SK-N-SH (cell line): ENCODE results near the gene VPS35. TPM values are rescaled to one million over a fixed set of nuclear protein-coding genes. Genes with fewer than 3 reads are reported as not detected.

Experiments used
- CTCF ChIA-PET: fragments of 300-600, 350-600 bp; formaldehyde crosslinking; extraction: SDS; loops from one replicate; lab custom pipeline; 2021; lab: Yijun Ruan, JAX
- POLR2A ChIA-PET: fragments of 350-600 bp; sonication (Branson Sonifier 250); formaldehyde crosslinking; extraction: SDS; loops from one replicate; lab custom pipeline; 2020; ENCODE audit warnings: antibody characterized with exemption, inconsistent platforms; lab: Yijun Ruan, JAX
- DNase-seq: peaks from one replicate; pipeline ENCODE4 v3.0.0; 2012
- H2AFZ ChIP-seq: fragments of 200-600 bp; sonication (generic); 2 replicates; pipeline ENCODE4 v1.8.1; 2016; ENCODE audit warnings: antibody characterized with exemption, mild to moderate bottlenecking, low read depth
- H3F3A ChIP-seq: fragments of 200-600 bp; sonication (generic); replicated peaks from 2 replicates; pipeline ENCODE3; 2016; ENCODE audit warnings: antibody characterized with exemption, mild to moderate bottlenecking; ENCODE audit not compliant: insufficient read depth
- H3K27ac ChIP-seq, 2 experiments: fragments of 200-500 bp in 1 of 2; fragments of 200-600 bp in 1 of 2; sonication (Bioruptor generic) in 1 of 2; sonication (generic), shearing (Covaris generic) in 1 of 2; 2 replicates each; pipeline versions ENCODE4 v1.5.1 to v1.6.1; 2014 to 2016; ENCODE audit warnings: low read depth in 2 of 2, inconsistent platforms in 1 of 2, low read length in 1 of 2, mild to moderate bottlenecking in 1 of 2, mixed read lengths in 1 of 2
- H3K27me3 ChIP-seq: fragments of 200-600 bp; sonication (generic), shearing (Covaris generic); 2 replicates; pipeline ENCODE4 v1.6.1; 2016; ENCODE audit warnings: mixed run types; ENCODE audit not compliant: insufficient read depth
- H3K36me3 ChIP-seq, 2 experiments: fragments of 200-500 bp in 1 of 2; fragments of 200-600 bp in 1 of 2; sonication (Bioruptor generic) in 1 of 2; sonication (generic) in 1 of 2; replicated peaks in 1 of 2; 2 replicates each; pipeline versions ENCODE3 to v1.5.1; 2014 to 2016; ENCODE audit warnings: low read length in 1 of 2, mild to moderate bottlenecking in 1 of 2; ENCODE audit not compliant: insufficient read depth in 2 of 2, control insufficient read depth in 1 of 2
- H3K4me1 ChIP-seq, 2 experiments: fragments of 200-500 bp in 1 of 2; fragments of 200-600 bp in 1 of 2; sonication (Bioruptor generic) in 1 of 2; sonication (generic), shearing (Covaris generic) in 1 of 2; 2 replicates each; pipeline versions ENCODE4 v1.5.1 to v1.6.1; 2014 to 2016; ENCODE audit warnings: low read depth in 1 of 2, low read length in 1 of 2, mixed run types in 1 of 2; ENCODE audit not compliant: insufficient read depth in 2 of 2, control insufficient read depth in 1 of 2
- H3K4me2 ChIP-seq: fragments of 200-600 bp; sonication (generic), shearing (Covaris generic); 2 replicates; pipeline ENCODE4 v1.6.1; 2017; ENCODE audit warnings: mixed run types
- H3K4me3 ChIP-seq, 2 experiments: fragments of 200-500 bp in 1 of 2; fragments of 200-600 bp in 1 of 2; sonication (Bioruptor generic) in 1 of 2; sonication (generic), shearing (Covaris generic) in 1 of 2; 2 replicates each; pipeline versions ENCODE4 v1.5.1 to v1.8.1; 2014 to 2016; ENCODE audit warnings: low read depth in 2 of 2, inconsistent platforms in 1 of 2, low read length in 1 of 2, mild to moderate bottlenecking in 1 of 2, mixed read lengths in 1 of 2, moderate library complexity in 1 of 2
- H3K79me2 ChIP-seq: fragments of 200-600 bp; sonication (generic); 2 replicates; pipeline ENCODE4 v1.8.1; 2017; ENCODE audit warnings: mild to moderate bottlenecking; ENCODE audit not compliant: insufficient read depth
- H3K9ac ChIP-seq: fragments of 200-600 bp; sonication (generic); 2 replicates; pipeline ENCODE4 v1.6.1; 2017; ENCODE audit warnings: mixed run types
- H3K9me2 ChIP-seq: fragments of 200-600 bp; sonication (generic); 2 replicates; pipeline ENCODE4 v1.6.1; 2017; ENCODE audit warnings: mixed run types
- H3K9me3 ChIP-seq: fragments of 200-600 bp; sonication (generic); 2 replicates; pipeline ENCODE4 v1.6.1; 2017; ENCODE audit warnings: mixed run types, mild to moderate bottlenecking, moderate library complexity
- H4K20me1 ChIP-seq: fragments of 200-600 bp; sonication (generic); 2 replicates; pipeline ENCODE4 v1.6.1; 2017; ENCODE audit warnings: mild to moderate bottlenecking, mixed run types; ENCODE audit not compliant: insufficient read depth
- CHD2 ChIP-seq: fragments of 150-350 bp; IDR thresholded peaks from 2 replicates; pipeline ENCODE4 v1.6.1; 2018; ENCODE audit warnings: low read length; ENCODE audit not compliant: partially characterized antibody
- CTCF ChIP-seq: fragments of 200-600 bp; sonication (generic); IDR thresholded peaks from 2 replicates; pipeline ENCODE4 v1.6.1; 2017; ENCODE audit warnings: antibody characterized with exemption, mild to moderate bottlenecking, moderate library complexity
- EZH2phosphoT487 ChIP-seq: fragments of 200-600 bp; sonication (generic); IDR thresholded peaks from 2 replicates; pipeline ENCODE4 v1.6.1; 2017; ENCODE audit warnings: low read depth, mixed run types, mild to moderate bottlenecking, antibody characterized with exemption, moderate library complexity, borderline replicate concordance
- FOSL2 ChIP-seq: IDR thresholded peaks from 2 replicates; pipeline ENCODE4 v1.4.0; 2012; ENCODE audit warnings: low read depth, mild to moderate bottlenecking, moderate library complexity, borderline replicate concordance
- FOXJ3 ChIP-seq: sonication (generic); formaldehyde crosslinking; IDR thresholded peaks from 2 replicates; pipeline ENCODE4 v1.5.1; 2020; ENCODE audit warnings: mild to moderate bottlenecking, missing genetic modification reagents
- FOXM1 ChIP-seq: IDR thresholded peaks from 2 replicates; pipeline ENCODE4 v1.4.0; 2012; ENCODE audit warnings: low read depth, mild to moderate bottlenecking
- GABPA ChIP-seq: IDR thresholded peaks from 2 replicates; pipeline ENCODE4 v1.4.0; 2012; ENCODE audit warnings: low read depth, mild to moderate bottlenecking
- GATA2 ChIP-seq: sonication (generic); formaldehyde crosslinking; IDR thresholded peaks from 2 replicates; pipeline ENCODE4 v1.5.0; 2020; ENCODE audit warnings: mild to moderate bottlenecking, missing genetic modification reagents
- IRF3 ChIP-seq: fragments of 150-350 bp; IDR thresholded peaks from 2 replicates; pipeline ENCODE4 v1.6.1; 2016; ENCODE audit warnings: mild to moderate bottlenecking, low read depth, low read length
- JUND ChIP-seq: IDR thresholded peaks from 2 replicates; pipeline ENCODE4 v1.4.0; 2012
- NFIC ChIP-seq: IDR thresholded peaks from 2 replicates; pipeline ENCODE4 v1.4.0; 2012; ENCODE audit warnings: borderline replicate concordance
- NRF1 ChIP-seq: IDR thresholded peaks from 2 replicates; pipeline ENCODE4 v1.6.1; 2012; ENCODE audit warnings: low read depth, mild to moderate bottlenecking, low read length
- POLR2AphosphoS5 ChIP-seq: IDR thresholded peaks from 2 replicates; pipeline ENCODE4 v1.6.1; 2012; ENCODE audit warnings: low read depth, low read length
- RFX5 ChIP-seq: IDR thresholded peaks from 2 replicates; pipeline ENCODE4 v1.6.1; 2012; ENCODE audit warnings: mild to moderate bottlenecking, improper control_type of control experiment, low read length
- SIN3A ChIP-seq: IDR thresholded peaks from 2 replicates; pipeline ENCODE4 v1.6.1; 2012; ENCODE audit warnings: low read depth, mild to moderate bottlenecking, low read length, moderate library complexity, borderline replicate concordance
- TAF1 ChIP-seq: IDR thresholded peaks from 2 replicates; pipeline ENCODE4 v1.6.1; 2012; ENCODE audit warnings: low read depth, mild to moderate bottlenecking, low read length, moderate library complexity, borderline replicate concordance
- TCF12 ChIP-seq: IDR thresholded peaks from 2 replicates; pipeline ENCODE4 v1.4.0; 2012
- USF1 ChIP-seq: IDR thresholded peaks from 2 replicates; pipeline ENCODE4 v1.4.0; 2012; ENCODE audit warnings: low read depth, borderline replicate concordance
- WGBS: methylation state at CpG from one replicate; pipeline ENCODE4 v1.1.6; 2017; ENCODE audit warnings: low lambda C conversion rate; 5-methylcytosine and 5-hydroxymethylcytosine counted together
- polyA plus RNA-seq, 3 experiments: library from polyadenylated mRNA; depleted of rRNA; stranded (reverse); fragments of >200 nt; gene quantifications; 2 replicates each; pipeline ENCODE4 v1.2.3, GENCODE V29; 2012
- TF ChIP-seq, protein P1 (sequence below): IDR thresholded peaks from 2 replicates; pipeline ENCODE4; 2012
- TF ChIP-seq, protein P2 (sequence below): IDR thresholded peaks from 2 replicates; pipeline ENCODE4 v1.6.1; 2012; ENCODE audit warnings: mild to moderate bottlenecking, low read depth, low read length, moderate library complexity
- TF ChIP-seq, protein P3 (sequence below): fragments of 150-350 bp; IDR thresholded peaks from 2 replicates; pipeline ENCODE4 v1.6.1; 2017; ENCODE audit warnings: antibody characterized with exemption, low read length, low read depth, borderline replicate concordance

VPS35 gene
- polyA plus RNA-seq, 1 of the 3 experiments (the other 2 are of a cell fraction), result 17.5 TPM

DNA sequence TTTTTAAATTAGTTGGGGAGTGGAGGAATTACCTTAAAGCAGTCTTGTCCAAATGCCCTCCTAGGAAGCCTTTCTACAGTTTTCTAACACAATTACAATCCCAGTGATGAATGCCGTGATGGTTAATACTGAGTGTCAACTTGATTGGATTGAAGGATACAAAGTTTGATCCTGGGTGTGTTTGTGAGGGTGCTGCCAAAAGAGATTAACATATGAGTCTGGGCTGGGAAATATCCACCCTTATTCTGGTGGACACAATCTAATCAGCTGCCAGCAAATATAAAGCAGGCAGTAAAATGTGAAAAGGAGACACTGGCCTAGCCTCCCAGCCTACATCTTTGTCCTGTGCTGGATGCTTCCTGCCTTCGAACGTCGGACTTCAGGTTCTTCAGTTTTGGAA, 12.6 kb upstream of the VPS35 start (continued):
- TF ChIP-seq NRF1, result no peak
- TF ChIP-seq, protein P1, sequence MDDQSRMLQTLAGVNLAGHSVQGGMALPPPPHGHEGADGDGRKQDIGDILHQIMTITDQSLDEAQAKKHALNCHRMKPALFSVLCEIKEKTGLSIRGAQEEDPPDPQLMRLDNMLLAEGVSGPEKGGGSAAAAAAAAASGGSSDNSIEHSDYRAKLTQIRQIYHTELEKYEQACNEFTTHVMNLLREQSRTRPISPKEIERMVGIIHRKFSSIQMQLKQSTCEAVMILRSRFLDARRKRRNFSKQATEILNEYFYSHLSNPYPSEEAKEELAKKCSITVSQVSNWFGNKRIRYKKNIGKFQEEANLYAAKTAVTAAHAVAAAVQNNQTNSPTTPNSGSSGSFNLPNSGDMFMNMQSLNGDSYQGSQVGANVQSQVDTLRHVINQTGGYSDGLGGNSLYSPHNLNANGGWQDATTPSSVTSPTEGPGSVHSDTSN, result no peak

DNA sequence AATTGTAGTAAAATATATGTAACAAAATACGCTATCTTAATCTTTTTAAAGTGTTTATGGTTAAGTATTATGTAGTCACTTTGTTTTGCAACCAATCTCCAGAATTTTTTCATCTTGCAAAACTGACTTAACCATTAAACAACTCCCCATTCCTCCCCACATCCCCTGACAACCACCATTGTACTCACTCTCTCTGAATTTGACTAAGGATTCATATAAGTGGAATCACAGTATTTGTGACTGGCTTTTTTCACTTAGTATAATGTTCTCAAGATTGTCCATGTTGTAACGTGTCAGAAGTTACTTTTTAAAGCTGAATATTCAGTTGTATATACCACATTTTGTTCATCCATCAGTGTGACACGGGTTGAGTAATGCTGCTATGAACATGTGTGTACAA, 11.1 kb upstream of the VPS35 start:
- Histone ChIP-seq H3K9me2 (no peaks in the 10 kb centered on the region), H3K27me3 (no peaks in the 10 kb centered on the region), H3K4me3 (no peak overlapping the region), H3K4me1 (no peaks in the 10 kb centered on the region), H3K9ac (no peak overlapping the region), H3K36me3 (peaks cover 12 to 21% of the 10 kb centered on the region in 2 experiments), H3K9me3 (no peaks in the 10 kb centered on the region), H3F3A (no peaks in the 10 kb centered on the region), H3K27ac (no peak overlapping the region), H3K79me2 (no peaks in the 10 kb centered on the region), H3K4me2 (no peak overlapping the region), H2AFZ (no peak overlapping the region), H4K20me1 (no peaks in the 10 kb centered on the region)
- no peak for DNase-seq
- TF ChIP-seq FOXJ3 (CRISPR knock-in tag), result no peak
- TF ChIP-seq JUND, result no peak
- no peak for TF ChIP-seq GATA2 (CRISPR knock-in tag)
- no peak for TF ChIP-seq NFIC
- no peak for TF ChIP-seq CHD2
- TF ChIP-seq, protein P2, sequence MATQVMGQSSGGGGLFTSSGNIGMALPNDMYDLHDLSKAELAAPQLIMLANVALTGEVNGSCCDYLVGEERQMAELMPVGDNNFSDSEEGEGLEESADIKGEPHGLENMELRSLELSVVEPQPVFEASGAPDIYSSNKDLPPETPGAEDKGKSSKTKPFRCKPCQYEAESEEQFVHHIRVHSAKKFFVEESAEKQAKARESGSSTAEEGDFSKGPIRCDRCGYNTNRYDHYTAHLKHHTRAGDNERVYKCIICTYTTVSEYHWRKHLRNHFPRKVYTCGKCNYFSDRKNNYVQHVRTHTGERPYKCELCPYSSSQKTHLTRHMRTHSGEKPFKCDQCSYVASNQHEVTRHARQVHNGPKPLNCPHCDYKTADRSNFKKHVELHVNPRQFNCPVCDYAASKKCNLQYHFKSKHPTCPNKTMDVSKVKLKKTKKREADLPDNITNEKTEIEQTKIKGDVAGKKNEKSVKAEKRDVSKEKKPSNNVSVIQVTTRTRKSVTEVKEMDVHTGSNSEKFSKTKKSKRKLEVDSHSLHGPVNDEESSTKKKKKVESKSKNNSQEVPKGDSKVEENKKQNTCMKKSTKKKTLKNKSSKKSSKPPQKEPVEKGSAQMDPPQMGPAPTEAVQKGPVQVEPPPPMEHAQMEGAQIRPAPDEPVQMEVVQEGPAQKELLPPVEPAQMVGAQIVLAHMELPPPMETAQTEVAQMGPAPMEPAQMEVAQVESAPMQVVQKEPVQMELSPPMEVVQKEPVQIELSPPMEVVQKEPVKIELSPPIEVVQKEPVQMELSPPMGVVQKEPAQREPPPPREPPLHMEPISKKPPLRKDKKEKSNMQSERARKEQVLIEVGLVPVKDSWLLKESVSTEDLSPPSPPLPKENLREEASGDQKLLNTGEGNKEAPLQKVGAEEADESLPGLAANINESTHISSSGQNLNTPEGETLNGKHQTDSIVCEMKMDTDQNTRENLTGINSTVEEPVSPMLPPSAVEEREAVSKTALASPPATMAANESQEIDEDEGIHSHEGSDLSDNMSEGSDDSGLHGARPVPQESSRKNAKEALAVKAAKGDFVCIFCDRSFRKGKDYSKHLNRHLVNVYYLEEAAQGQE, result no peak
- no peak for TF ChIP-seq GABPA
- TF ChIP-seq TCF12, result no peak
- no peak for TF ChIP-seq FOSL2
- TF ChIP-seq CTCF, result no peak
- no peak for TF ChIP-seq SIN3A
- no peak for TF ChIP-seq POLR2AphosphoS5
- no peak for TF ChIP-seq FOXM1
- TF ChIP-seq EZH2phosphoT487, result no peak
- TF ChIP-seq TAF1, result no peak
- no peak for TF ChIP-seq RFX5
- TF ChIP-seq, protein P3, sequence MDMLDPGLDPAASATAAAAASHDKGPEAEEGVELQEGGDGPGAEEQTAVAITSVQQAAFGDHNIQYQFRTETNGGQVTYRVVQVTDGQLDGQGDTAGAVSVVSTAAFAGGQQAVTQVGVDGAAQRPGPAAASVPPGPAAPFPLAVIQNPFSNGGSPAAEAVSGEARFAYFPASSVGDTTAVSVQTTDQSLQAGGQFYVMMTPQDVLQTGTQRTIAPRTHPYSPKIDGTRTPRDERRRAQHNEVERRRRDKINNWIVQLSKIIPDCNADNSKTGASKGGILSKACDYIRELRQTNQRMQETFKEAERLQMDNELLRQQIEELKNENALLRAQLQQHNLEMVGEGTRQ, result no peak
- TF ChIP-seq NRF1, result no peak
- no peak for TF ChIP-seq IRF3
- TF ChIP-seq USF1, result no peak
- CTCF ChIA-PET, result interaction anchor here (3.1 kb wide), 1 partner anchor 10 kb away, joined by 12 read pairs; the partner anchor contains the start of gene ORC6
- 95% methylated on average over 3 of the region's 3 CpGs for WGBS
- POLR2A ChIA-PET, result no interaction called here
